Ramos (cell line): ENCODE results near the gene NINJ2.

Experiments
- in situ Hi-C: fragments of 300-500 bp; cut with MboI; formaldehyde crosslinking; loops from one replicate; pipeline ENCODE4 v1.14.3; 2022; ENCODE audit warnings: low sequenced_read_pairs; ENCODE audit not compliant: unreplicated experiment

NINJ2 gene

DNA sequence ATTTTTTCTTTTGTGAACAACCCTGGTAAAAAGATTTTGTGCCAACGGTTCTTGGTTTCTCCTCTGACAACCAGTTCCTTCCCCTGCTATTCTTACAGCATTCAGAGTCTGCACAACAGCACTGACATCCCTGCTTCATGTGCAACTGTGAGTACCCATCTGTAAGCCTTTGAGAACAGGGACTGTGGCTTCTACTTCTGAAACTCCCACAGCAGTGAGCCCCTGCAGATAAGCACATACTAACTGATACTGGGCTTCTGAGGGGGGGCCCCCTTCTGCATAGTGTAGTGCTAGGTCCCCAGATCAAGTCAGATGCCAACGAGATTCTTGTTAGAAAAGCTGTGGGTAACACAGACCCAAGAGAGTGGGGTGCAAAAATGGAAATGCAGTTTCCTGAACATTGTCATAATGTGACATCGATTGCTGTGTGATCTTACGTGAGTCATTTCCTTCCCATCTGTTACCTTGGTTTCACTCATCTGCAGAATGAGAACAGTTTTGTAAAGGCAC lies 11.1 kb upstream of the NINJ2 start:
- in situ Hi-C loops = no loop called here

DNA sequence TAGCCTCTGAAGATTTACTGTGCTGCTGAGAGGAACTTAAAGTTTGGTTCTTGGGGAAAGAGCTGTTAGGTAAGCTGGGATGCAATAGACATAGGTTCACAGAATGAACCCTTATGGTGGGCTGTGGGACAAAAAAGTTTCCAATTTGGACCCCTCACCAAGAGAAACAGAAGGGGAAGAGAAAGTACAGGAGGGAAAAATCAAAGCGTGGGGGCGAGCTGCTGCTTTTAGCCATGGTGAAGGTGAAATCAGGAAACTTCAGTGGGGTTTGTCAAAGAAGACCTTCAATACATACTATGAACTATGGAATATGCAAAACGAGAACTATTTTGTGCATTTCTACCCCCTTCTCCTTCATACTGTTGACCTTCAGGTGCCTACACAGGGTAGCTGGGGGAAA lies 10.6 kb upstream of the NINJ2 start:
- in situ Hi-C loops = no loop called here

DNA sequence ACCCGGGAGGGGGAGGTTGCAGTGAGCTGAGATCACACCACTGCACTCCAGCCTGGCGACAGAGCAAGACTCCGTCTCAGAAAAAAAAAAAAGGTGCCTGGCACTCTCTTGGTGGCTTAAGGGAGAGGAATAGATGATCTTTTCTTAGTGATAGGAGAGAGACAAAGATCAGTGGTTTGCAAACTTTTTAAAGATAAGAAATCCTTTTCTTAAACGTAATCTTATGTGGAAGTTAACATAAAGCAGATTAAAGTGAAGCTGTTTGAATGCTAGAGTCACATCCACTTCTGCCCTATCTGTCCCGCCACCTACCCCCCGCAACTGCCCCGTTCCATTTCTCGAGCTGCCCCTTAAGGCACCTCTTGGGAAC lies 6.3 kb upstream of the NINJ2 start:
- in situ Hi-C loops = no loop called here

DNA sequence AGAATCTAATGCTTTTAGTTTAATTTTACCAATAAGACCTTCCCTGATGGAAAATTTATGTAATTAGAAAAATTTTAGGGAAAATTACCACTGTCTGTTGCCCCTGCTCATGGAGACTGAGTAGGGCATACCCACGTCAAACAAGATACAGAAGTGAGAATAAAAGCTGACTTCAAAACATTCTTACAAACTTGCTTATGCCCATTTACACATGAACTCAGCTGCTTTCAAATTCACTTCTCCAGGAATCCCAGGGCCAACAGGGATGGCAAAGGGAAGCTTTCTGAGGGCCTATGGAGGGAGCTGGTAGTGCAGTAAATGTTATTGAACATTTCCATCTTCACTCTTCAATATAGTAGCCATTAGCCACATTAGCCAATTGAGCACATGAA lies 4.8 kb upstream of the NINJ2 start:
- in situ Hi-C loops = no loop called here

DNA sequence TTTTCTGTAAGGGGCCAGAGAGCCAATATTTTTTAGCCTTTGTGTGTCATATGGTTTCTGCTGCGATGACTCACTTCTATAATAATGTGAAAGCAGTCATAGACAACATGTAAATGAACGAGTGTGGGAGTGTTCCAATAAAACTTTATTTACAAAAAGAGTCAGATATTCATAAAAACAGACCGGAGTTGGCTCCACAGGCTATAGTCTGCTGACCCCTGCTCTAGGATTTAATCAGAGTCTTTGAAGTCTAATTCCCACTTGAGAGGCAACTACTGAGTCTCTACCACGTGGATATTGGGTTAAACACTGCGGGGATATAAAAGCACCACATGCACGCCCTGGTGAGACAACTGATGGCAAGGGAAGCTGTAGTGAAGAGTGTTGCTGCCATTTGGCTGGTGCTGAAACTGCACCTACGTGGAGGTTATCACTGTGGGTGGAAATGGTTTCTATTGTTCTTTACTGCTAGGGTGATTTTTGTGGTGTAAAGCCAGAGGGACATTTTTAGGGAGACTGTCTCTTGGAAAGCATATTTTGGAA lies 3.6 kb upstream of the NINJ2 start:
- in situ Hi-C loops = no loop called here

DNA sequence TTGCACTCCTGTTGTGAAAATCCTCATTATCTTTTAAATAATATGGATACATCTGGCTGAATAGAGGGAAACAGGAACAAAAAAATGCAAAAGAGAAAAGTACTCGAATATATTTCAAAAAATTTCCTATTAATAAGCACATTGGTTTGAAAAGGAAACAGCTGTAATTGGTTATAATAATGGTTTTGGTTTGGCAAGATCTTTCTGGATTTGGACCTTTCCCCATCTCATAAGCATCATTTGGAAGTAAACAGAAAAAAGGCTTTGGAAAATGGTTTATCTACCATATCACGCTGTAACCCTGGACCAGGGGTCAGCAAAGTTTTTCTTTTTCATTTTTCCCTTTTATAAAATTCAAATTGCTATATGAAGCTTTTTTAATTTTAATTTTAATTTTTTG lies 2.8 kb upstream of the NINJ2 start:
- in situ Hi-C loops = no loop called here

DNA sequence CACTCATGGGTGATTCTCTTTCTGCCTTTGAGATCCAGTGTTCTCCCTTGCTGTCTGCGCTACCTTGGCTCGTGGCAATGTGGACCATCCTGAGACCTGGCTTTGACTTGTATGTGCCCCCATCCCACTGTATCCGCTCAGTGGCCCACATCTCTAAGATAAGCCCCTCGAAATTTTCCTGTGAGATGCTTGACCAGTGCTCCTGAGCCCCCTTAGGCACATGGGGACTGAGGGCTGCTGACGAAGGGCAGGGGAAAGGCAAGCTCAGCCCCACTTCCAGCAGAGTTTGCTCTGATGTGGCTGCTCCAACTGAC lies 1.5 kb upstream of the NINJ2 start:
- in situ Hi-C loops = no loop called here

DNA sequence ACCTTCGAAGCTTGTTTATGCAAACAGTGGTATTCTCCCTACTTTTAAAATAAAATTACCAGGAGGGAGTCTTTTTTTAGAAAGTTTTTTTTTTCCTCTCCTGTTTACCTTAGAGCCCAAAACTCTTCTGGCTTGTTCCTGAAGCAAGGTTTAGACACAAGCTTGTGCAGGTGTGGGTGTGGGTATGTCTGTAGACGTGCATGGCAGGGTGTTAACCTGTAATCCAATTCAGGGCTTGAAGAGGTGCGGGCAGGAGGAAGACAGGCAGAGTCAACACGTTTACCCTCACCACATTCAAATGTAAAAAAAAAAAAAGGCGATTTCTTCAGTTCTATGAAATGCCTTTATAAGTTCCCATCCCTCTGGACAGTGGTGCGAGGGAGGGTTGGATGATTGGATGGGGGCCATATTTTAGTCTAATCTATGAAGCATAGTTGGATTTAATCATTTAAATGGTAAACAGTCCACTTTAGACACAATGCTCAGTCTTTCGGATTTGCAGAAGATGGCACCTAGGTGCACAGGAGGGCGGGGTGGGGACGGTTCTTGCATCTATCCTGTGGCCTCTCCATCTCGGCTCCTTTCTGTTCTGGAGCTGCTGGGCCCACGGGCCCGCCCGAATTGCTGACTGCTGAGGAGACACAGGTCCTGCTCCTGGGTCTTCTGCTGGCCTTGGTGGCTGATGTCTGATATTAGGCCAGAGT lies 982 bp upstream of the NINJ2 start:
- in situ Hi-C loops = no loop called here

DNA sequence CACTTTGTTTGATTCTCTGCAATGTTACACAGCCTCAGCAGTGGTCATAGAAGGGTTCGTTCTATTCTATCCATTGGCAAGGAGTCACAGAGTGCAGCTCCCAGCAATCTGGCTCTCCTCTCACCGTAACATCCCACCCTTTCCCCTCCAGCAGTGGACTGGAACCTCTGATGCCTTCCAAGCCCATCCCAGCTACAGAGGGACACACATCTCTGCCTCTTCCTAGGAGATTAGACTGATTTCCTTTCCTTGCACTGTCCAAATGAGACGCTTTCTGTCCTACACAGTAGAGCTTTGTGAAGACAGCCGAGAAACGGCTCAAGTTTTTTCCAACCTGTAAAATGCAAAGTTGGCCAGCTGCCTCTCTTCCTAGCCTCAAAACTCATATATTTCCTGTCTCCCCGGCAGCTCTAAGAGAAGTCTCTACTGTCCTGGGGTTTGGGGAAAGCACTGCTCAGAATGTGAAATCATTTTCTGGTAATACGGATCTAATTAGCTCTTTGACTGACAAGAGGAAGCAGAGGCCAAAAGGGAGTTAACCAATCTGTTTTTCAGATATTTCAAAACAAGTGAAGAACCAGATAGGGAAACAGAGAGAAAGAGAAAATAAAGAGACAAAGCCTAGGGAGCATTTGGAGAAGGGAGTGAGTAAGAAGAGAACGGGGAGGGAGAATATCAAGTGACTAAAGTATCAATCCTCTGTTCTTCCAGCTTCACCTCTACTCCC lies 516 bp downstream of the NINJ2 start:
- in situ Hi-C loops = no loop called here

DNA sequence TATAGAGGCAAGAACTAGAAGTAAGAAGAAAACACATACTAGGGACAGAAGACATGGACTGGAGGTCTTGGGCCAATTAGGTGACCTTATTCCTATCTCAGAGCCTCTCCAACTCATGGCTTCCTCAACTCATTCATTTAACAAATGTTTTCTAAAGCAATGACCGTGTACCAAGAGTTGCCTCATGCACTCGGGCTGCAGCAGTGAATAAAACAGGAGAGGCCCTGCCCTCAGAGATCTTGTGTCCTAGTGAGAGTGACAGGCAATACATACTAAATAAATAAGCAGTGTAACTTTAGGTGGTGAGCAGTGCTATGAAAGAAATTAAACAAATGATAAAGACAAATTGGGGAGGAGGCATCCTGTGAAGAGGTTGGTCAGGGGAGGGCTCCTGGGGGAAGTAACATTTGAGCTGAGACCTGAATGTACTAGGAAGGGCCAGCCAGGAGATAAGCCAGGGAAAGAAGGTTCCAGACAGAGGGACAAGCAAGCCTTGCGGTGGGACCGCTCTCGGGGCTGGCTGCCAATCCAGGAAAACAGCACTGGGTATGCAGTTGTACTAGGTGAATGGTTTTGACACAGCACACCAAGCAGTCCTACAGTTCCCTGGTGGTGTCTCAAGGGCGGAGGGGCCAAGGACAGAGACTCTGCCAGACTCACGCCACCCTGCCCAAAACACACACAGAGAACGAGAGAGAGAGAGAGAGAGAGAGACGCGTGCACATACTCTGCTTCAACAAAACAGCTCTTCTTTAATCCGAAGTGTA lies 1.3 kb downstream of the NINJ2 start:
- in situ Hi-C loops = no loop called here

DNA sequence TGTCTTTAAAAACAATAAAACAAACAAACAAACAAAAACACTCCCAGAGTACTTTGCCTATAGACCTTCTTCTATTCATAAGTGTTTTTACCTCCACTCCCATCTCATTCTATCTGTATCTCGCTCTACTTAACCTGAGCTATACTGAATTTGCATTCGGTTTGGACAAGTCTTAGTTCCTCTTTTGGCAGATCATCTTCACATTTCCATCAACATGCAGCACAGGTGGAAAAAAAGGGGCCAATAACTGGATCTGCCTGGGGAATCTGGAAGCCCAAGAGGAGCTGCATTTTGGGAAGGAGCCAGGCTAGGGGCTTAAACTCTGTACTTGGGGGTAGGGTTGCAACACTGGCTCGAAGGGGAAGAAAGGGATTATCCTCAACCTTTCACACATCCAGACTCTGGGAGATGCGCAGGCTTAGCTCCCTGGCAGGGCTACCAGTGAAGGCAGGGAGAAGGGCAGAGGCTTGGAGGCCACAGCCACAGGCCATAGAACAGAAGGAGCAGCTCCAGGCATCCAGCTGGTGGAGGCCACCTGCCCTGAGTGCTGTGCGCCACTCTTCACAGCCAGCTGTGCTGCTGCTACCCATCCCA lies 4.1 kb downstream of the NINJ2 start:
- in situ Hi-C loops = no loop called here

DNA sequence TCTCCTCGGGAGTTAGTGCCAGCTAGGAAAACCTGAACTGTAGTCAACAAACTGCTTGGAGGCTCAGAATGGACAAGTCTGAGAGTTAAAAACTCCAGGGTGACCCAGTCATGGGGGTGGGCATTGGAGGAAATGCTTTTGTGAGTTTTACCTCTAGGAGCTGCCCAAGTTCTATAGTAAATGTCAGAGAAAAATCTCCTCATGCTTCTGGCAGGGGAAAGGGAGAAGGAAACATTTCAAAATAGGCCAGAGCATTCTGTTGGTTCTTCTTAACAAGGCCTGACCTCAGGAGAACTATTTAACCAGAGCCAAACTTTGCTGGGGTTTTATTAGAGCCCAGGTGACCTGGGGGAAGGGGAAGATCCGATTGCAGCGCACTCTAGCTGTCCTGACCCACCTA lies 12.3 kb downstream of the NINJ2 start:
- in situ Hi-C loops = no loop called here

DNA sequence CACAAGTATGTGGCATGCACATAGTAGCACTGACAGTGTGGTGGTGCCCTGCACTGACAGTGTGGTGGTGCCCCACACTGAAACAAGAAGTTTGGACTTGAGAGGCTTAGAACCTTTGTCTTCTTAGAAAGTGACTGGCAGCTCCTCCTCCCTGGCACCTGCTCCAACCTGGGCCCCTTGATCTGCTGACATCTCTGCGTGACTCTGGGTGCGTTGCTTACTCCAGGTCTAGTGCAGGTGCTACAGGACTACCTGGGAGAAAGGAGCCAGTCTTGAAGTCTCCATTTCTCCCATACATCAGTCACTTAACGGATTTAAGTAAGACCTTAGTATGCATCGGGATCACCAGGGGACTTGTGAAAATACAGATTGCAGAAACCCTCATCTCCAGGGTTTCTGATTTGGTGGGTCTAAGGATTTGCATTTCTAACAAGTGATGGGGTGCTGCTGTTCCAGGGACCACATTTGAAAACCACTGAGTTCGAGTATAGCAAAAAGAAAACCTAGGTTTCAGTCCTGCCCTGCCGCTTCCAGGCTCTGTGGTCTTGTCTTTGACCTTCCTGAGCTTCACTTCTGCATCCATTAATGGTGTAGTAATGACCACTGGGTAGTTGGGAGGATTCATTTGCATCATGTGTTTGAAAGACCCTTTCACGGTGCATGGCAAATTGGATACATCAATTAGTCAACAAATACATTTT lies 15.7 kb downstream of the NINJ2 start:
- in situ Hi-C loops = no loop called here

DNA sequence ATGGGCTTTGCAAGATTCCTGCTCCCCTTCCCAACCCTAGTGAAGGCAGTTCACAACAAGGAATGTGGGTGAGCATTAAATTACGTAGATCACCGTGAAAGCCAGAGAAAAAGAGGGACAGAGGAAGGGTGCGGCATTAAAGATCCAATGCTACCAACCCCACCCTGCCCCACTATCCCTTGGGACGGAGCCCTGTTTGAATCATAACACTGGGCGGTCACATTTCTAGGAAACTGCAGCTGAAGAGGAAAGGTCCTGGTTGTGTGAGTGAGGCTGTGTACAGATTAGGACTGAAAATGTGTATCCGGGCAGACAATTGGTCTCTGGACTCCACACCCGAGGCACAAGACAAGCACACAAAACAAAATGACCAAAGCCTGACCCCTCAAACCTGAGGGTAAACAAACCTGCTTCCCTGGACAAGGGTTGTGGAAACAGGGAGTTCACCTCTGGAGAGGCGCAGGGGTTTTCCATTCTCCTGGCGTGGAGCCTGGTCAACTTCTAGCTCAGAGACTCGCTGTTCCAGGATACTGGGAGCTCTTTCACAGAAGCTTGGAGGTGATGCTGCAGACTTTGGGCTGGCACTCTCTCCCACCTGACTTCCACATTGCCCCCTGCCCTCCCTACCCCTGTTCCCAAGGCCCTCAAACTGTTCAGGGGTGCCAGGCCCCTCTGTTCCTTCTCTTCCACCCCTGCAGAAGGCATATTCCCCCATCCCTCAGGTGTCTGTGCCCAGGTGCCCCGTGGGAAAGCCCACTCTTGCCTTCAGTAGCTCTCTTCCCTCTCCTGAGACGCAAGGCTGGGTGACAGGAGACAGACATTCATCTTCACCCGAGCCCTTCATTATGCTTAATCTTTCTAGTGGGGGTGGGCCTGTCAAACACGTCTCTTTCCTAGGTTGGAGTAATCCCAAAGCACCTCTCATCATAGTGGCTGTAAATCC lies 16.5 kb downstream of the NINJ2 start:
- in situ Hi-C loops = no loop called here

DNA sequence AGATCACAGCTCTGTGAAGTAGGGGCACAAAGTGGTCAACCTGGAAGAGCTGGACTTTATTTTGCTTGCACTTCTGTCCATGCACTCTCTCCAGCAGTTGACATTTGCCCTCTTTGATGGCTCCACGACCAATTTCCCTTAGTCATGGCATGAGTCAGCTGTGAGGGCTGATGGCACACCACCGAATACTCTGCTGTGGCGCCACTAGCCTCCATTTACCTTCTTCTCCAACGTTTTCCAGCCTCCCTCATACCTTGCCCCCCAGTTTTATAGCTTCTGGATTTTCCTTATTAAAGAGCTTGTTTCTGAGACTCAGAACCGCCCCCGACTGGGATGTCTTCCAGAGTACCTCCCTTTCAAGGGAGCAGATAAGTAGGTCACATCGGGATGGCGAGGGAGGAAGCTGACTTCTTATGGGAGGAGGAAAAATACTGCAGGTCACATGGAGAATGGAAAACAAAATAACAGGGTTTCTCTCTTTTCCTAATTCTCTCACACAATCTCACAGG lies 17.6 kb downstream of the NINJ2 start:
- in situ Hi-C loops = no loop called here

DNA sequence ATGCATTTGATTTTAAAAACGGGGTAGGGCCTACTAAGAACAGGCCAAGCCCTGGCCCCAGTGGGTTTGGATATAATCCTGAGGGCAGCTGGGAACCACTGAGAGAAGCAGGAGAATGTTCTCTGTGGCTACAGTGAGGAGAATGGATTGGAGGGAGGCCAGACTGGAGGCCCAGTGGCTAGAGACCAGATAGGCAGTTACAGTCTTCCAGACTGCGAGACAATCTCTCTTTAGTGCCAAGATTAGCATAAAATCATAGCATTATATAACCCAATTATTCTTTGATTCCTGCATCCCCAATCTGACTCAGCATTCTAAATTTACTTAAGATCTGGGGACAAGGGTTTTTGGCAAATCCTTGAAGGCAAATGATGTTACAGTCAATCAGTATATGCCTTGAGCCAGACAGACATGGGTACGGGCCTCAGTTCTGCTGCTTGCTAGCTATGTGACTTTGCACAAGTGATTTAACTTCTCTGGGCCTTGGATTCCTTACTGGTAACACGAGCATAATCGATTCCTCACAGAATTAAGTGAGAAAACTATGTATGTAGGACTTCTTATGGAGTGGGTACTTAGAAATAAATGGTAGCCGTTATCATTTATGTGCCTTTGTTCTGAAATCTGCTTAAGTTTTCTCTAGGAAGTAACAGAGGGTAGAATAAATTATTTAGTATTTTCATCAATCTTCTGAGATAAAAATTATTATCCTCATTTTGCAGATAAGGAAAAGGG lies 18.3 kb downstream of the NINJ2 start:
- in situ Hi-C loops = no loop called here

DNA sequence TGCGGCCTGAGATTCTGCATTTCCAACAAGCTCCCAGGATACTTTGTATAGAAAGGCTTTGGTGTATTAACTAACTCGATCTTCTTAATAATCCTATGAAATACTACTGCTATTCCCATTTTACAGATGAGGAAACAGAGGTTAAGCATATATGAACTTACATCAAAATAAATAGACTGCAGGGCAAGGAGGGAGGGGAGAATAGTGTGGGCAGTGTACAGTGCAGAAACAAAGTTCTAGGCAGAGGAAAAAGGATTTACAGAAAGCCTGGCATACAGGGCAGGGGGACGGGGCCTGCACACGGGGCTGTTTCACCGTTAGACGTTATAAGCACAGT lies 19.0 kb downstream of the NINJ2 start:
- in situ Hi-C loops = no loop called here
